GM19397 (cell line): ENCODE data around the gene MRPS16.

Experiments used
- ATAC-seq: cut with Tn5 transposase; IDR thresholded peaks from one replicate; pipeline ENCODE4 v1.9.1; 2021; ENCODE audit warnings: mild to moderate bottlenecking, moderate library complexity; ENCODE audit not compliant: unreplicated experiment

Gene MRPS16

GRCh38 chr10:73205081-73205480 is 47.4 kb downstream of the MRPS16 start:
- ATAC-seq = no peak
